NCI-H1694 treated with DMSO at 0.1 percent for 48 hours (cell line): ENCODE results near the gene GGT1.
"Not testable (repeated sequence)": the region's sequence is repeated elsewhere in the genome, so short reads cannot be mapped to it uniquely, and the experiment has no call there.

Experiments used
- DNase-seq: peaks from one replicate; lab custom pipeline; 2025; lab: John Stamatoyannopoulos, UW

Gene GGT1

GRCh38 chr22:24584166-24584790 is 18.7 kb upstream of the GGT1 start:
- DNase-seq, result no peak

GRCh38 chr22:24584871-24585411 is 18.1 kb upstream of the GGT1 start:
- no peak for DNase-seq

- no peak for DNase-seq
Observed at GRCh38 chr22:24585461-24585860, 17.5 kb upstream of the GGT1 start.

- DNase-seq, result no peak
Observed at GRCh38 chr22:24585927-24586546, 17.0 kb upstream of the GGT1 start.

GRCh38 chr22:24587251-24587650 is 15.7 kb upstream of the GGT1 start:
- DNase-seq, result no peak

- no peak for DNase-seq
Observed at GRCh38 chr22:24587948-24588347, 15.0 kb upstream of the GGT1 start.

- no peak for DNase-seq
Observed at GRCh38 chr22:24588381-24588756, 14.6 kb upstream of the GGT1 start.

- no peak for DNase-seq
Observed at GRCh38 chr22:24588757-24589481, 14.1 kb upstream of the GGT1 start.

- DNase-seq, result no peak
Observed at GRCh38 chr22:24589518-24590030, 13.4 kb upstream of the GGT1 start.

- no peak for DNase-seq
Observed at GRCh38 chr22:24590596-24591173, 12.3 kb upstream of the GGT1 start.

GRCh38 chr22:24591286-24591830 is 11.6 kb upstream of the GGT1 start:
- DNase-seq, result no peak

GRCh38 chr22:24592058-24592850 is 10.7 kb upstream of the GGT1 start:
- no peak for DNase-seq

GRCh38 chr22:24592851-24593558 is 10.0 kb upstream of the GGT1 start, which contains the start of gene LRRC75B:
Gene LRRC75B (minus strand): TSS chr22:24593073. CDS start chr22:24593039, 34 bp downstream.
- peak; percentile 26 for DNase-seq

- DNase-seq, result not testable (repeated sequence)
Observed at GRCh38 chr22:24593559-24593835, 9.5 kb upstream of the GGT1 start.

GRCh38 chr22:24593836-24594568 is 9.0 kb upstream of the GGT1 start:
- no peak for DNase-seq

GRCh38 chr22:24594569-24595120 is 8.3 kb upstream of the GGT1 start:
- no peak for DNase-seq

GRCh38 chr22:24595228-24595627 is 7.8 kb upstream of the GGT1 start:
- DNase-seq, result no peak

GRCh38 chr22:24595863-24596262 is 7.1 kb upstream of the GGT1 start:
- no peak for DNase-seq

- not testable (repeated sequence) for DNase-seq
Observed at GRCh38 chr22:24597076-24597475, 5.9 kb upstream of the GGT1 start.

- DNase-seq, result no peak
Observed at GRCh38 chr22:24599514-24599913, 3.5 kb upstream of the GGT1 start.
